ENCODE data around the gene CALML4. TPM values are rescaled to one million over a fixed set of nuclear protein-coding genes. Genes with fewer than 3 reads are reported as not detected.
A peak's percentile ranks its signal among the peaks of the same experiment; 100 is the strongest.

The CALML4 gene
- total and polyA plus RNA-seq, 12 donors, result 0.28 to 5.9 (median 0.86) TPM

GRCh38 chr15:68210821-68211655 is 5.9 kb upstream of the CALML4 start:
- intact Hi-C loops (cut with DNase I), result loop anchor here in 3 of 10 donors (5.0 to 10.0 kb wide), 2 partner anchors 346 to 349 kb away; no protein-coding TSS in a partner anchor
- peak; percentile 68 to 91 (median 87) for TF ChIP-seq CTCF (IDR thresholded peaks at IDR 0.05)
- Histone ChIP-seq H3K27me3 (no peaks in the 10 kb centered on the region), H3K4me1 (peaks cover 0 to 55% (median 13%) of the 10 kb centered on the region in 9 donors), H3K9me3 (no peaks in the 10 kb centered on the region), H3K4me3 (peak overlapping the region in 2 of 10 donors; percentile 16 to 21), H3K27ac (no peak overlapping the region), H3K36me3 (peaks cover 0 to 6% (median 0%) of the 10 kb centered on the region in 9 donors)
- WGBS, 2 donors, result 43 to 44% methylated on average over 23 of the region's 23 CpGs
- ATAC-seq (peak; percentile 47 to 68 (median 62)), DNase-seq (peak; percentile 69 to 73)

GRCh38 chr15:68210409-68210756 is 5.3 kb upstream of the CALML4 start:
- 77% methylated on average over 9 of the region's 9 CpGs for WGBS, 2 donors
- TF ChIP-seq CTCF (IDR thresholded peaks at IDR 0.05), result no peak
- no peak for ATAC-seq
- Histone ChIP-seq H3K4me3 (peak overlapping the region in 2 of 10 donors; percentile 16 to 21), H3K27ac (no peak overlapping the region), H3K36me3 (peaks cover 0 to 6% (median 0%) of the 10 kb centered on the region in 9 donors), H3K27me3 (no peaks in the 10 kb centered on the region), H3K4me1 (peaks cover 0 to 58% (median 20%) of the 10 kb centered on the region in 9 donors), H3K9me3 (no peaks in the 10 kb centered on the region)
- intact Hi-C loops (cut with DNase I), result loop anchor here in 3 of 10 donors (5.0 to 10.0 kb wide), 2 partner anchors 346 to 348 kb away; no protein-coding TSS in a partner anchor
- DNase-seq, result no peak

GRCh38 chr15:68209735-68210408 is 4.7 kb upstream of the CALML4 start:
- DNase-seq, result no peak
- intact Hi-C loops (cut with DNase I), result loop anchor here in 4 of 10 donors (5.0 to 10.0 kb wide), 2 partner anchors 345 to 348 kb away; no protein-coding TSS in a partner anchor

More at GRCh38 chr15:68209735-68210408, 4.7 kb upstream of the CALML4 start:
- no peak overlapping the region for H3K4me3 ChIP-seq
- H3K4me1 ChIP-seq, result peaks cover 0 to 58% (median 25%) of the 10 kb centered on the region in 9 donors
- H3K27ac ChIP-seq, result no peak overlapping the region
- H3K27me3 ChIP-seq, result no peaks in the 10 kb centered on the region
- 74 to 80% methylated on average over 13 of the region's 13 CpGs for WGBS, 2 donors
- H3K36me3 ChIP-seq, result peaks cover 0 to 6% (median 0%) of the 10 kb centered on the region in 9 donors
- H3K9me3 ChIP-seq, result no peaks in the 10 kb centered on the region
- no peak for TF ChIP-seq CTCF (IDR thresholded peaks at IDR 0.05)
- ATAC-seq, result no peak

Data from heart right ventricle (tissue), 16 donors.